DMS 273 (cell line): ENCODE results near the gene IGDCC3.

Experiments used
- DNase-seq: peaks from one replicate; lab custom pipeline; 2025; ENCODE audit not compliant: unreplicated experiment; lab: John Stamatoyannopoulos, UW

IGDCC3 gene

GRCh38 chr15:65389226-65389625 is 11.4 kb upstream of the IGDCC3 start:
- DNase-seq, result no peak

- DNase-seq, result no peak
These were observed 10.7 kb upstream of the IGDCC3 start for GRCh38 chr15:65388306-65389080.

- DNase-seq, result no peak
These were observed 9.1 kb upstream of the IGDCC3 start for GRCh38 chr15:65386886-65387285.

- no peak for DNase-seq
These were observed 8.6 kb upstream of the IGDCC3 start for GRCh38 chr15:65386376-65386775.

GRCh38 chr15:65385870-65386258 is 8.1 kb upstream of the IGDCC3 start:
- DNase-seq, result no peak

GRCh38 chr15:65384895-65385869 is 7.4 kb upstream of the IGDCC3 start:
- DNase-seq, result peak; percentile 93

- no peak for DNase-seq
These were observed 6.7 kb upstream of the IGDCC3 start for GRCh38 chr15:65384505-65384894.

- no peak for DNase-seq
These were observed 6.2 kb upstream of the IGDCC3 start for GRCh38 chr15:65383991-65384390.

GRCh38 chr15:65383456-65383855 is 5.7 kb upstream of the IGDCC3 start:
- no peak for DNase-seq

- DNase-seq, result no peak
These were observed 5.1 kb upstream of the IGDCC3 start for GRCh38 chr15:65382921-65383320.

GRCh38 chr15:65382146-65382491 is 4.3 kb upstream of the IGDCC3 start:
- no peak for DNase-seq

- DNase-seq, result no peak
These were observed 3.8 kb upstream of the IGDCC3 start for GRCh38 chr15:65381445-65382145.

GRCh38 chr15:65379986-65380385 is 2.2 kb upstream of the IGDCC3 start:
- no peak for DNase-seq

- peak; percentile 62 for DNase-seq
These were observed 462 bp downstream of the IGDCC3 start for GRCh38 chr15:65377105-65377975.

- peak; percentile 62 for DNase-seq
These were observed 1.1 kb downstream of the IGDCC3 start for GRCh38 chr15:65376767-65377104.

GRCh38 chr15:65375871-65376607 is 1.8 kb downstream of the IGDCC3 start:
- DNase-seq, result peak; percentile 16

GRCh38 chr15:65374821-65375401 is 2.9 kb downstream of the IGDCC3 start:
- no peak for DNase-seq

- no peak for DNase-seq
These were observed 3.5 kb downstream of the IGDCC3 start for GRCh38 chr15:65374334-65374733.

- peak; percentile 48 for DNase-seq
These were observed 4.6 kb downstream of the IGDCC3 start for GRCh38 chr15:65373163-65373651.

- peak; percentile 66 for DNase-seq
These were observed 5.1 kb downstream of the IGDCC3 start for GRCh38 chr15:65372787-65373067.
